Measurements from ENCODE around the gene PLEKHA6. TPM values are rescaled to one million over a fixed set of nuclear protein-coding genes. Genes with fewer than 3 reads are reported as not detected.
A peak's percentile ranks its signal among the peaks of the same experiment; 100 is the strongest.

The PLEKHA6 gene
- total and polyA plus RNA-seq, 2 of the 8 experiments (the other 6 are each of a cell fraction or from before 2014, with no cell fraction given) = 4.8 to 20.2 TPM

DNA sequence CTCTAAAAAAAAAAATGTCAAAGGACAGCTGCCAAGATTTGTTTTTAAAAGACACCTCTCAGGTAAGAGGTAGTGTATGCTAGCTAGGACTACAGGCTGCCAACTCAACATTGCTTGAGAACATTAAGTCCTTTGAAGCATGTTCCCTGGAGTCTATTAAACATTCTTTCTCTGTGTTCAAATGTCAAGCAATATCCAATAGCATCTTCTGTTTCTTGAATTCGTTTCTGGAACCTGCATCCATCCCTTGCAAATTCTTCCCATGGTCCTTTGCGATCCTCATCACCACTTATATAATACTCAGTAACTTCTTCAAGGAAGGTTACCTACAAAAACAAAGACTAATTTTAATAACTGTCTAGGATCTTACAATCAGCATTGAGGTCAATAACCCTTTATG lies 46.3 kb upstream of the PLEKHA6 start:
- no peak overlapping the region for H3K9ac ChIP-seq (replicated peaks in 1 of 4; ENCODE audit: extremely low read depth in 1 of 4, low read depth in 3 of 4, low read length in 3 of 4)
- POLR2A ChIA-PET (ENCODE audit: partially characterized antibody) = interaction anchor here (0.7 kb wide), 1 partner anchor 97 kb away, joined by 4 read pairs; no protein-coding TSS in a partner anchor
- no peak overlapping the region for H2AK5ac ChIP-seq (ENCODE audit: low read depth, low read length)
- H3K14ac ChIP-seq (ENCODE audit: insufficient read length) = no peak overlapping the region
- CTCF ChIA-PET (ENCODE audit: partially characterized antibody) = interaction anchor here (0.6 kb wide), 1 partner anchor 97 kb away, joined by 3 read pairs; no protein-coding TSS in a partner anchor
- DNase-seq (ENCODE audit: low read depth in 1 of 2, low spot score in 2 of 2) (no peak), FAIRE-seq (no peak)
- H2BK120ac ChIP-seq (replicated peaks; ENCODE audit: low read depth, low read length) = no peak overlapping the region
- H4K5ac ChIP-seq (ENCODE audit: insufficient read length, low read depth, low read length) = no peak overlapping the region
- no peak overlapping the region for H3K56ac ChIP-seq (replicated peaks; ENCODE audit: insufficient read length, low read depth, low read length)
- no peak overlapping the region for H3K23ac ChIP-seq (ENCODE audit: insufficient read length)
- H3K4me3 ChIP-seq (ENCODE audit: extremely low read depth in 1 of 4, insufficient read depth in 2 of 4, low read depth in 3 of 4, low read length in 4 of 4) = peak overlapping the region in 1 of 4 experiments; percentile 95; a peak in 1 of 8 replicates
- no peak overlapping the region for H2AFZ ChIP-seq (ENCODE audit: low read length)
- peaks cover 2% of the 10 kb centered on the region; the same call in 1 of the 2 replicates for H3K79me1 ChIP-seq (ENCODE audit: low read depth, low read length)
- no peak overlapping the region for H2BK12ac ChIP-seq (ENCODE audit: low read depth, low read length)
- no peak overlapping the region for H4K91ac ChIP-seq (replicated peaks; ENCODE audit: insufficient read length, low read length)
- H3K4me2 ChIP-seq (ENCODE audit: insufficient read depth in 1 of 2, low read depth in 2 of 2, low read length in 2 of 2) = 0 out of 4 replicates have a peak overlapping the region, but pooled peaks of 1 of the 2 experiments have one; percentile 96
- H4K20me1 ChIP-seq (replicated peaks in 1 of 2; ENCODE audit: control insufficient read depth in 1 of 2, insufficient read depth in 2 of 2, low read length in 2 of 2) = peaks cover 28 to 41% of the 10 kb centered on the region in 2 experiments
- peaks cover 41 to 81% of the 10 kb centered on the region in 2 experiments for H3K79me2 ChIP-seq (ENCODE audit: control insufficient read depth in 1 of 2, insufficient read depth in 2 of 2, low read length in 2 of 2)
- H3K36me3 ChIP-seq (ENCODE audit: control insufficient read depth in 2 of 4, insufficient read depth in 4 of 4, low read length in 3 of 4) = peaks cover 14 to 56% (median 18%) of the 10 kb centered on the region in 4 experiments
- H2BK5ac ChIP-seq (ENCODE audit: low read depth, low read length) = no peak overlapping the region
- no peak overlapping the region for H3K18ac ChIP-seq (ENCODE audit: extremely low read depth, low read length)
- H3K4me1 ChIP-seq (replicated peaks in 1 of 4; ENCODE audit: control insufficient read depth in 3 of 4, insufficient read depth in 4 of 4, low read length in 3 of 4) = no peaks in the 10 kb centered on the region; a peak in 1 of 7 replicates
- H4K8ac ChIP-seq (ENCODE audit: extremely low read depth, insufficient read depth, low read length) = no peak overlapping the region; the same call in 1 of the 2 replicates
- peaks cover 18% of the 10 kb centered on the region for H3K23me2 ChIP-seq (ENCODE audit: low read depth, low read length)
- no peaks in the 10 kb centered on the region for H3K27me3 ChIP-seq (replicated peaks in 1 of 4; ENCODE audit: control insufficient read depth in 3 of 4, extremely low read depth in 1 of 4, insufficient read depth in 3 of 4, low read length in 3 of 4)
- no peaks in the 10 kb centered on the region for H3K9me3 ChIP-seq (ENCODE audit: insufficient read depth in 2 of 2, low read depth in 1 of 2, low read length in 1 of 2)
- 91% methylated on average over 2 of the region's 2 CpGs; no CpG with 5 or more reads in 1 of the 2 experiments for WGBS, 2 experiments (ENCODE audit: extremely low coverage in 1 of 2, insufficient coverage in 1 of 2, insufficient read length in 1 of 2, insufficient replicate concordance in 2 of 2, low coverage in 1 of 2, low lambda C conversion rate in 2 of 2, missing lambda C conversion rate in 1 of 2)
- no peak overlapping the region for H3K4ac ChIP-seq (replicated peaks; ENCODE audit: insufficient read length, low read depth, low read length)
- no peak overlapping the region for H2BK20ac ChIP-seq (ENCODE audit: low read length)
- H2BK15ac ChIP-seq (ENCODE audit: low read length) = no peak overlapping the region
- no peak overlapping the region for H3K27ac ChIP-seq (ENCODE audit: low read depth, low read length)
- TF ChIP-seq, protein P1, sequence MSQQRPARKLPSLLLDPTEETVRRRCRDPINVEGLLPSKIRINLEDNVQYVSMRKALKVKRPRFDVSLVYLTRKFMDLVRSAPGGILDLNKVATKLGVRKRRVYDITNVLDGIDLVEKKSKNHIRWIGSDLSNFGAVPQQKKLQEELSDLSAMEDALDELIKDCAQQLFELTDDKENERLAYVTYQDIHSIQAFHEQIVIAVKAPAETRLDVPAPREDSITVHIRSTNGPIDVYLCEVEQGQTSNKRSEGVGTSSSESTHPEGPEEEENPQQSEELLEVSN (IDR thresholded peaks at IDR 0.05) = no peak
- no peak for TF ChIP-seq KDM1A (IDR thresholded peaks at IDR 0.05; ENCODE audit: borderline replicate concordance, low read length)
